Renal cortex interstitium (tissue), 11 donors: ENCODE measurements around the gene ADARB1. TPM values are rescaled to one million over a fixed set of nuclear protein-coding genes. Genes with fewer than 3 reads are reported as not detected.

Source experiments
- DNase-seq, 11 donors: peaks; one replicate each; pipeline ENCODE4 v3.0.0-alpha.2; 2013; ENCODE audit warnings: low read depth in 9 of 11, low spot score in 4 of 11; ENCODE audit errors: extremely low read depth in 1 of 11
- polyA plus RNA-seq, 3 donors: library from polyadenylated mRNA; unstranded; fragments of 120-200 nt; gene quantifications; one replicate each; pipeline ENCODE4 v1.2.1, GENCODE V29; 2013; ENCODE audit not compliant: insufficient read length in 3 of 3

ADARB1 gene
- polyA plus RNA-seq, 3 donors: 15.2 to 22.2 (median 17.6) TPM

DNA sequence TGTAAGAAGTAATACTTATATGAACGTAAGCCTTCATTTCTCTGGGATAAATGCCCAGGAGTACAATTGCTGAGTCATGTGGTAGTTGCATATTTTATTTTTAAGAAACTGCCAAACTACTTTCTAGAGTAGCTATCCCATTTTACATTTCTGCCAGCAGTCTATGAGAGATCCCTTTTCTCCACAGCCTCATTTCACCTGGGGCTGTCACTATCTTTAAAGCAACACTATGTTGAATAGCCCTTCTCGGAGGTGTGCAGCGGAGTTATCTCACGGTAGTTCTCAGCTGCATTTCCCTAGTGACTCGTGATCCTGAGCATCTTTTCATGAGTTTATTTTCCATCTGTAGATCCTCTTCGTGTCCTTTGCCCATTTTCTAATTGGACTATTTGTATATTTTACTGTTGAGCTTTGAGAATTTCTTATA is 93.4 kb downstream of the ADARB1 start:
- no peak for DNase-seq

GRCh38 chr21:45168522-45168921 is 94.1 kb downstream of the ADARB1 start:
- DNase-seq: no peak

DNA sequence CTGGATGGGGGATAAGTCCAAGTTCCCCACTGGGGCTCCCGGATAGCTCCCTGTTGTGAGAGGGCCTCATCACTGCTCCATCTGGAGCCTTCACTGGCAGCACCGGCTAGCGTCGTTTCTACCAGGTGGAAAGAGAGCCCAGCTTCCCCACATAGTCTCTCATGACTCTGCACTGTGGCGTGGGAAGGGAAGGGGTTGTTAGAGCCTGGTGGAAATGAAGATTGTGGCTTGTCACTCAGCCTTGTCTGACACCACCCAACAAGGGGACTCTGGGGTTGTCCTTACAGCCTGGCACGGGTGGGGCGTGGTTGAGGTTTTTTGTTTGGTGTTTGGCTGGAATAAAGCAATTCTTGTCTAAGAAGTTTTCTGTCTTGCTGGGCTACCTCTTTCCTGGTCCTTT is 94.6 kb downstream of the ADARB1 start:
- no peak for DNase-seq

DNA sequence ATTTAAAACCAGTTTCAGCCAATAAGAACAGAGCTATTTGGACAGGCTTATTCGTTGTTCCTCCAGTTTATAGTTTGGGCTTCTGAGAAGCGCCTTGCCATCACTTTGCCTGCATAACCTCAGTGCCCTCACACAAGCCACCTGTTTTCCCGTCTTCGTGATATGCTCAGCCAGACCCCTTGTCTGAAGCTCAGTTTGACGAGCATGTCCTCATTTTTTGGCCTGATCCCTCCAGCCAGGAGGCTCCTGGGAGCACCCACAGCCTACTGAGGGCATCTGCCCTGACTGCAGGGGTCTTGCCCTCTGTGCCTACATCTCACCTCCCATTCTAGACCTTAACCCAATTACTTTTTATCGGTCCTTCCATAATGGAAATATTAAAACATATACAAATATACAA is 95.3 kb downstream of the ADARB1 start:
- DNase-seq: no peak

DNA sequence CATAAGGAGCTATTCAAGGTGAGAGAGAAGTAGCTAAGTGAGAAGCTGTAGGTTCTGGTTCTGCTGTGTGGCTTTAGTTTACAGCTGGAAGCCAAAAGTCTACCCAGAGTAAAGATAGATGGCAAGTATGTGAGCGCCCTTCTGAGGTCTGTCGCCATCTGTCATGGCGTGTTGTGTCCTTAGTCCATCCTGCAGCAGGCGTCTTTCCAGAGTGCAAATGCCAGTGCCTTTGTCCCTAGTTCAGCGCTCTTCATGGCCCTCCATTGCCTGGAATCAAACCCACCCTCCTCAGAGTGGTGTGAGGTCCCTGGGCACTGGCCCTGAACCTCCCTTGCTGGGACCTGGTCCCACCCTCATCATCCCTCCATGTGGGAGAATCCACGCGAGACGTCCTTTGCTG is 96.6 kb downstream of the ADARB1 start:
- DNase-seq: no peak

GRCh38 chr21:45172420-45172819 is 98.0 kb downstream of the ADARB1 start:
- no peak for DNase-seq

- no peak for DNase-seq
Measured at GRCh38 chr21:45175326-45176095, 101.1 kb downstream of the ADARB1 start.

DNA sequence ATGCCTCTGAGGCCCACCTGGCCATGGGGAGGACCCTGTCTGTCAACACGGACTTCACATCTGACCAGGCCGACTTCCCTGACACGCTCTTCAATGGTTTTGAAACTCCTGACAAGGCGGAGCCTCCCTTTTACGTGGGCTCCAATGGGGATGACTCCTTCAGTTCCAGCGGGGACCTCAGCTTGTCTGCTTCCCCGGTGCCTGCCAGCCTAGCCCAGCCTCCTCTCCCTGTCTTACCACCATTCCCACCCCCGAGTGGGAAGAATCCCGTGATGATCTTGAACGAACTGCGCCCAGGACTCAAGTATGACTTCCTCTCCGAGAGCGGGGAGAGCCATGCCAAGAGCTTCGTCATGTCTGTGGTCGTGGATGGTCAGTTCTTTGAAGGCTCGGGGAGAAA is 101.8 kb downstream of the ADARB1 start:
- DNase-seq: no peak

DNA sequence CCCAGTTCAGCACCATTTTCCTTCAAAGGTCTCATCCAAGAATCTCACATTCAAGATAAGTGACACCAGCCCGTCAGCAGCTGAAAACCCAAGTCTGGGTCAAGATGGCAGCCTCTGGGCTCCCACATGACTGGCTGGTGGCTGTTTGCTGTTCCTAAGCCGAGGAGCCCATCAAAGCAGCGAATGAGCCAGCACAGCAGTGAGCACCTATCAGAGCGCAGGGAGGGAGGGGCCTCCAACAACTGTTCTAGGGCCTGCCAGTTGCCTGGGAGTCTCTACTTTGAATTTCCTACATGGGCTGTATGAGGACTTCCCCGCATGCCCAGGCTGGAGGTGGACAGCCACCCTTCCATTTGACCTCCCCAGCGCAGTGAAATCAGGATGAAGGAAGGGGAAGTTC is 102.7 kb downstream of the ADARB1 start:
- DNase-seq: no peak

GRCh38 chr21:45178070-45178608 is 103.8 kb downstream of the ADARB1 start:
- no peak for DNase-seq

DNA sequence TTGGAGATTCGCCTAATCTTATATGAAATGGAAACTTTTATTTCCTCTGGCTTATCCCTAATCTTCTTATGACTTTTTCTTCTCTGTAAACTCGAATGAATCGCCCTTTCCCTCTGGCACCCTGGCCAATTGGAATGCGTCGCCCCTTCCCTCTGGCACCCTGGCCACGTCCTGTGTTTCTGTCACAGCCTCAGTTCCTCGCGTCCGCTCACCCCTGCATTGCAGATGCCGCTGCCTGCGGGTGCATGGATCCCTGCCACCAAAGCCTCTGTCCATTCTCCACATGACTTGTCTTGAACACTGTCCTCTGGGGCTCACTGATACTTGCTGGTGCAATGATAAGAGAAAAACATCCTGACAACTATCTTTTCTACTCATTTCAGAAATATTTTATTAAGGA is 104.6 kb downstream of the ADARB1 start:
- DNase-seq: no peak

- DNase-seq: no peak
Measured at GRCh38 chr21:45179568-45180245, 105.3 kb downstream of the ADARB1 start.

DNA sequence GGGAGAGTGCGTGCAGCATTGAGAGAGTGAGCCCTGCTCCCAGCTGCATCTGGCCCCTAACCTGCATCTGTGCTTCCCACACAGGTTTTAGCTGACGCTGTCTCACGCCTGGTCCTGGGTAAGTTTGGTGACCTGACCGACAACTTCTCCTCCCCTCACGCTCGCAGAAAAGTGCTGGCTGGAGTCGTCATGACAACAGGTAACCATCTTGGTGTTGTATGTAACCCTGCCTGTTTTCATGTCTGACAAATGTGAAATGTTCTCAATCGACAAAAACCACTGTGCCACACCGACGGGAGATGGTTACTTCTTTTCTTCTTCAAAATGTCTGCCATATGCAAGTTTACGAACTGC is 105.8 kb downstream of the ADARB1 start:
- DNase-seq: no peak

DNA sequence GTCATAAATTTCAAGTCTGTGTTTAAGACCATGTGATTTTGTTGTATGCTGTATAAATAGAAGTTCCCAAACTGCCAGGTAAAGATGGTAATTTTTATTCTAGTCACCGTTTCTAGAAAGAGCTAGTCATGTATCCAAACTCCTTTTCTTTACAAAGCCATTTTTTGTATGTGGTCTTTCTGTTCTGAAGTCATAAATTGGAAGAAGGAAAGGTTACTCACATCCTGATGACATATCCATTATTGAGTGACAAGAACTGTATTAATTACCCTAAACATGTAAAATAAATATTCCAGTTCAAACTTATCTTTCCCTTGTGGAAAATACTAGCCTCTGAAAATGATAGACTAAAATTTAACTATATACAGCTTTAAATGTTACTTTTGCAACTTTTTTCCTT is 108.6 kb downstream of the ADARB1 start:
- no peak for DNase-seq

DNA sequence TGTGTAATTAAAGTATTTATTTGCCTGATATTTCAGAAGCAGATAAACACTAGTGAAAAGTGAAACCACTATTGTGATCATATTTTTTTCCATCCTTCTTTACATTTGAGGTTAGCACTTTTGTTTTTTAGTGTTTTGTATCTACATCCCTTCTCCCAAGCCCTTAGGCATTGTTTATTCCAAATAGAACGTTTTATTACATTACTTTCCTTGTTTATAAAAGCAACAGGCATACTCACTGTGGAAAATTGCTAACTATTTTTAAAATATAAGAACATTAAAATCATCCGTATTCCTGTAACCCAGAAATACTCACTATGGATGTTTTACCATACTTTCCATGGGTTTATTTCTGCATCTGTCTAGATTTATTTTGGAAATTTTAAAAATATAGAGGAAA is 109.5 kb downstream of the ADARB1 start:
- no peak for DNase-seq

DNA sequence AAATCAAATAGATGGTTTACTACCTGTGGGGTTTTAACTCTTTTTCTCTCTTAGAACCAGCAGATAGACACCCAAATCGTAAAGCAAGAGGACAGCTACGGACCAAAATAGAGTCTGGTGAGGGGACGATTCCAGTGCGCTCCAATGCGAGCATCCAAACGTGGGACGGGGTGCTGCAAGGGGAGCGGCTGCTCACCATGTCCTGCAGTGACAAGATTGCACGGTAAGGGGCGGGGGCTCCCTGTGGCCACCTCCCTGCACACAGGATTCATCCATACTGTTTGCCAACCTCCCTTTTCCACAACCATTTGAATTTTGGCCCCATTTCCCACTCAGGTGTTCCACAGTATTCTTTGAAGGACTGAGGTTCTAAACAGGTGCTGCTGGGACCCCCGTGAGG is 110.5 kb downstream of the ADARB1 start:
- no peak for DNase-seq

DNA sequence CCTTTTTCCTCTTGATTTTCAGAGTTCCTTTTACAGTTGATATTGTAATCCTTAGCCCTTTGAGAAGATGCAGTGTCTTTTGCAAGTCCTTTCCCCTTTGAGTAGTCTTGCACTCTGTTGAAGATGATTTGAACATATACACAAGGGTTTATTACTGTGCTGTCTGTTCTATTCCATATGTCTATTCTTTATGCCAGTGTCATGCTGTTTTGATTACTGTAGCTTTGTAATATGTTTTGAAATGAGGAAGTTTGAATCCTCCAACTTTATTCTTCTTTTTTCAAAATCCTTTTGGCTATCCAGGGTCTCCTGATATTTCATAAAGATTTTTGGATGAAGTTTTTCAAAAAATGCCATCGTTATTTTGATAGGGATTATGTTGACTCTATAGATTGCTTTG is 112.3 kb downstream of the ADARB1 start:
- no peak for DNase-seq

DNA sequence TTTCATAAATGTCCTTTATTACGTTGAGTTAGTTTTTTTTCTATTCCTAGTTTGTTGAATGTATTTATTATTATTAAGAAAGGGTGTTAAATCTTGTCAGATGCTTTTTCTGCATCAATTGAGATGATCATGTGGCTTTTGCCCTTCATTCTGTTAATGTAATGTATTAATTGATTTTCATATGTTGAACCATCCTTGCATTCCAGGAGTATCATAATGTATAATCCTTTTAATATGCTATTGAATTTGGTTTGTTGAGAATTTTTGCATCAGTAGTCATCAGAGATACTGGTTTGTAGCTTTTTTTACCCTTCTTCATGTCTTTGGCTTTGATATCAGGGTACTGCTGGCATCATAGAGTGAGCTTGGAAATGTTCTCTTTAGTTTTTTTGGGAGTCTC is 113.3 kb downstream of the ADARB1 start:
- no peak for DNase-seq

DNA sequence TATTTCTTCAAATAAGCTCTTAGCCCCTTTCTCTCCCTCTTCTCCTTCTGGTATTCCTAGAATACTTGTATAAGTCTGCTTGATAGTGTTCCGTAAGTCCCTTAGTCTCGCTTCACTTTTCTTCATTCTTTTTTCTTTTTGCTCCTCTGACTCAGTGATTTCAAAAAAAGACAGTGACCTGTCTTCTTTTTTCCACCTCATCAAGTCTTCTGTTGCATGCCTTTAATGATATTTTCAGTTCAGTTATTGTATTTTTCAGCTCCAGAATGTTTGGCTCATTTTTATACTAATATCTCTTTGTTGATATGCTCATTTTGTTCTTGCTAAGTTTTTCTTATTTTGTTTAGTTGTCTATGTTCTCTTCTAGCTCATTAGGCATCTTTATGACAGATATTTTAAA is 115.6 kb downstream of the ADARB1 start:
- no peak for DNase-seq

DNA sequence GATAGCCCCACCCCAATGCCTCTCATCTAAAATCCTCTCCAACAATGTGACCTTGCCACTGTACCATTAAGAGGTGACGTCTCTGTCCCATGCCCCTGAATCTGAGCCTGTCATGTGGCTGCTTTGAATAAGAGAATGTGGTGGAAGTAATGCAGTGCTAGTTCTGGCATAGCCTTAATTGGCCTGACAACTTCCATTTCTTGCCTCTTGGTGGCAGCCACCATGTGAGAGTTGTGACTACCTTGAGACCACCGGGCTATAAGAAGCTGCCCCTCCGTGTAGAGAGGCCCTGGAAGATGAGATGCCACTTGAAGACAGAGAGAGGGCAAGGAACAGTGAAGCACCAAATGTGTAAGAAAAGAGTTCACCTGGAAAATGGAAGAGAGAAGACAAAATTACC is 118.0 kb downstream of the ADARB1 start:
- no peak for DNase-seq

DNA sequence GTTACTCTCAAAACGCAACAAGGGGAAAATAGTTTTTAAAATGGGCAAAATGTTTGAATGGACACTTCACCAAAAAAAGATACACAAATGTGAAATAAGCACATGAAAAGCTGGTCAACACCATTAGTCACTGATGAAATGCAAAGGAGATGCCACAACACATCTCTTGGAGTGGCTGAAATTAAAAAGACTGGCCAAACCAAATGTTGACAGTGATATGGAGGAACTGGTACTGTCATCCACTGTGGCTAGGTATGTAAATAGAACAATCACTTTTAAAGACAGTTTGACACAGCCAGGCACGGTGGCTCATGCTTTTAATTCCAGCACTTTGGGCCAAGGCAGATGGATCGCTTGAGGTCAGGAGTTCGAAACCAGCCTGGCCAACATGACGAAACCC is 122.2 kb downstream of the ADARB1 start:
- DNase-seq: no peak
